PC-3 (cell line): Measurements from ENCODE around the gene HSF4.

Source experiments
- EZH2 ChIP-seq: fragments of 300-600 bp; sonication (generic); IDR thresholded peaks from one replicate; pipeline ENCODE4 v1.6.1; 2017; ENCODE audit warnings: antibody characterized with exemption, mild to moderate bottlenecking, low read length; ENCODE audit not compliant: unreplicated experiment
- EZH2phosphoT487 ChIP-seq: fragments of 300-600 bp; sonication (generic); IDR thresholded peaks from 2 replicates; pipeline ENCODE4 v1.6.1; 2018; ENCODE audit warnings: mild to moderate bottlenecking, antibody characterized with exemption, low read length, borderline replicate concordance
- TF ChIP-seq, protein P1 (sequence below): fragments of 300-600 bp; sonication (generic); conservative IDR thresholded peaks from 2 replicates; pipeline ENCODE4 v1.5.1; 2017; ENCODE audit warnings: antibody characterized with exemption, low read depth, mild to moderate bottlenecking, low read length

DNA sequence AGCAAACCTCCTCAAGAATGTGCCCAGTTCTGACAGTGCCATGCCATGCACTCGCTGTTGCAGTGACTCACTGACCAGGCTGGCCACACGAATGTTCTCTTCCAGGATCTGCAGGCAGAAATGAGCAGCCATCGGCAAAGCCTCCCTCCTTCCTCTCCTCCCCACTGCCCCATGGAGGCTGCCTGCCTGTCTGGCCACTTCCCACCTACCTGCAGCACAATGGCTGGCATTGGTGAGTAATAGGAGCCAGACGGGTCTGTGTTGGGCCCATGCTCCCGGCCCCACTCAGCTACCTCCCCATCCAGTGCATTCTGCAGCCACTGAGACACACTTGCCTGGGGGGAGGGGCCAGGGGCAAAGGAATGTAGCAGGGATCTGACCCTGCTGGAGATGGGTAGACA is 22.0 kb downstream of the HSF4 start:
- TF ChIP-seq EZH2 (no peak), EZH2phosphoT487 (no peak)
- TF ChIP-seq, protein P1, sequence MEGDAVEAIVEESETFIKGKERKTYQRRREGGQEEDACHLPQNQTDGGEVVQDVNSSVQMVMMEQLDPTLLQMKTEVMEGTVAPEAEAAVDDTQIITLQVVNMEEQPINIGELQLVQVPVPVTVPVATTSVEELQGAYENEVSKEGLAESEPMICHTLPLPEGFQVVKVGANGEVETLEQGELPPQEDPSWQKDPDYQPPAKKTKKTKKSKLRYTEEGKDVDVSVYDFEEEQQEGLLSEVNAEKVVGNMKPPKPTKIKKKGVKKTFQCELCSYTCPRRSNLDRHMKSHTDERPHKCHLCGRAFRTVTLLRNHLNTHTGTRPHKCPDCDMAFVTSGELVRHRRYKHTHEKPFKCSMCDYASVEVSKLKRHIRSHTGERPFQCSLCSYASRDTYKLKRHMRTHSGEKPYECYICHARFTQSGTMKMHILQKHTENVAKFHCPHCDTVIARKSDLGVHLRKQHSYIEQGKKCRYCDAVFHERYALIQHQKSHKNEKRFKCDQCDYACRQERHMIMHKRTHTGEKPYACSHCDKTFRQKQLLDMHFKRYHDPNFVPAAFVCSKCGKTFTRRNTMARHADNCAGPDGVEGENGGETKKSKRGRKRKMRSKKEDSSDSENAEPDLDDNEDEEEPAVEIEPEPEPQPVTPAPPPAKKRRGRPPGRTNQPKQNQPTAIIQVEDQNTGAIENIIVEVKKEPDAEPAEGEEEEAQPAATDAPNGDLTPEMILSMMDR = no peak
